GM21529 (cell line): ENCODE data around the gene FAF1.

ENCODE experiments used
- ATAC-seq: cut with Tn5 transposase; IDR thresholded peaks from one replicate; pipeline ENCODE4 v1.9.1; 2021; ENCODE audit not compliant: unreplicated experiment

Gene FAF1

DNA sequence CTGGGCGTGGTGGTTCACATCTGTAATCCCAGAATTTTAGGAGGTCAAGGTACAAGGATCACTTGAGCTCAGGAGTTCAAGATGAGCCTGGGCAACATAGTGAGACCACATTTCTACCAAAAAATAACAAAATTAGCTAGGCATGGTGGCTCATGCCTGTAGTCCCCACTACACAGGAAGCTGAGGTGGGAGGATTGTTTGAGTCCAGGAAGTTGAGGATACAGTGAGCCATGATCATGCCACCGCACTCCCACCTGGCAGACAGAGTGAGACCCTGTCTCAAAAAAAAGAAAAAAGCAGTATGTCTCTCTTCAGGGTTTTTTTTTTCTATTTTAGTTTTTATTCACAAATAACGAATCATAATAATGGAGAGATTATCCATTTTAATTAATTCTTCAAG is 303.1 kb downstream of the FAF1 start:
- no peak for ATAC-seq

DNA sequence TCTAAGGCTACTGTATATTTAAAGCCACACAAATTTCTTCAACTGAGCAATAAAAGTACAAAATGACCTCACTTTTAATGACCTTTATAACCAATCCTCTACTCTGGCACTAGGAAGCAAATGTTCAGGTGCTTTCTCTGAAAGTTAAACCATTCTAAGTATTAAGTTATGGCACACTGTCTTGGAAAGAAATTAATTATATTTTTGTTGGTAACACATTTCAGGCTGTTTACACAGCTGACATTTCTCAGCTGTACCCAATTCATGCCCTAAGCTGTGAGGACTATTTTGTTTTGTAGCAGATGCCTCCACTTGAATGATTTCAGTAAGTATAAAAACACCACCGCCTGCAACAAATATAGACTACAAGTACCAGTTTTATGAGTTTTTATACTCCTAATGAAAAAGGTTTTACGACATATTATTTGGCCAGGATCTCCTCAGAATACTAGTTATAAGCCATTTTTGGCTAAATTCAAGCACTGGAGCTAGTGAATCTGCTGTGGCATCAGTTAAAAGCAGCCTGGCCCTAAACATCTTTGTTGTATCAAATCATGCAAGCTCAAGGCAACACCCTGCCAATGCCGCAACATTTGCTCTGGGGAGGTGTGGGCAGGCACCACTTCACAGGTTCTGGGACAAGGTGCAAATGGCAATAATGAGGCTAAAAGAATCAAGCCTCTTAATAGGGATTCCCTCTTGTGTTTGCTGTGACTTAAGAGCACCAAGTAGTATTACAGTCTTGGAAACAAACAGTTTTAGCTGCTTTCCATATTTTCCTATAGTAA is 308.4 kb downstream of the FAF1 start:
- ATAC-seq: no peak

GRCh38 chr1:50646526-50646925 is 313.5 kb downstream of the FAF1 start:
- no peak for ATAC-seq

GRCh38 chr1:50645139-50645538 is 314.9 kb downstream of the FAF1 start:
- no peak for ATAC-seq

GRCh38 chr1:50644447-50645105 is 315.5 kb downstream of the FAF1 start:
- no peak for ATAC-seq

DNA sequence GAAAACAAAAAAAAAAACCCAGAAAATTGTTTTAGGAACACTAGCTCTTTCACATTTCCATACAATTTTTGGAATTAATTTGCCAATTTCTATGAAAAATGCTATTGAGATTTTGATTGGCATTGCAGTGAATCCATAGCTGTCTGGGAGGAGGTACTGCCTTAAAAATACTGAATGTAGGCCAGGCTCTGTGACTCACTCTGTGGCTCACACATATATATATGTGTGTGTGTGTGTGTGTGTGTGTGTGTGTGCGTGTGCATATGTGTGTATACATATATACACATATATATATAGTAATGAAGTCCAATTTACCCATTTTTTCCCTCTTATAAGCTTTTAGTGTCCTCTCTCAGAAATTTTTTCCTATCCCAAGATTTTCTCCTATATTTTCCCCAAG is 322.6 kb downstream of the FAF1 start:
- ATAC-seq: no peak

GRCh38 chr1:50634251-50634650 is 325.8 kb downstream of the FAF1 start:
- ATAC-seq: no peak

- no peak for ATAC-seq
Observed at GRCh38 chr1:50633465-50633864, 326.6 kb downstream of the FAF1 start.

DNA sequence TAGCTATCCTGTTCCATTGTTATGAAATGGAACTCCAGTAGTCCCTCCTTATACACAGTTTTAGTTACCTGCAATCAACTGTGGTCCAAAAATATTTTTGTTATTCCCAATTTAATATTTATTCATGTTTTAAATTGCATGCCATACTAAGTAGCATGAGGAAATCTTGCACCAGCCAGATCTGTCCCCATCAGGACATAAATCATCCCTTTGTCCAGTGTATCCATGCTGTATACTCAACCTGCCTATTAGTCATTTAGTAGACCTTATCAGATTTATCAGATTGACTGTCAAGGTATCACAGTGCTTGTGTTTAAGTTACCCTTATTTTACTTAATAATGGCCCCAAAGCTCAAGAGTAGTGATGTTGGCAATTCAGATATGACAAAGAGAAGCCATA is 328.9 kb downstream of the FAF1 start:
- ATAC-seq: no peak

GRCh38 chr1:50622259-50622658 is 337.8 kb downstream of the FAF1 start:
- ATAC-seq: no peak

GRCh38 chr1:50620680-50621329 is 339.3 kb downstream of the FAF1 start:
- no peak for ATAC-seq

DNA sequence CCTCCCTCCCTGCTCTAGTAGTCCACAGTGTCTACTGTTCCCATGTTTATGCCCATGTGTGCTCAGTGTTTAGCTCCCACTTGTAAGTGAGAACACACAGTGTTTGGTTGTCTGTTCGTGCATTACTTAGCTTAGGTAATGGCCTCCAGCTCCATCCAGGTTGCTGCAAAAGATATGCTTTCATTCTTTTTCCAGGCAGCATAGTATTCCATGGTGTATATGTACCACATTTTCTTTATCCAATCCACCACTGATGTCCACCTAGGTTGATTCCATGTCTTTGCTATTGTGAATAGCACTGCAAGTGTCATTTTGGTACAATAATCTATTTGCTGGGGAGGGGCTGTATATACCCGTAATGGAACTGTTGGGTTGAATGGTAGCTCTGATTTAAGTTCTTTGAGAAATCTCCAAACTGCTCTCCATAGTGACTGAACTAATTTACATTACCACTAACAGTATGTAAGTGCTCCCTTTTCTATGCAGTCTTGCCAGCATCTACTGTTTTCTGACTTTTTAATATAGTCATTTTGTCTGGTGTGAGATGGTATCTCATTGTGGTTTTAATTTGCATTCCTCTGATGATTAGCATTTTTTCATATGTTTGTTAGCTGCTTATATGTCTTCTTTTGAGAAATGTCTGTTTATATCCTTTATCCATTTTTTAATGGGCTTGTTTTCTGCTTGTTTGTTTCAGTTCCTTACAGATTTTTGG is 344.9 kb downstream of the FAF1 start:
- no peak for ATAC-seq

DNA sequence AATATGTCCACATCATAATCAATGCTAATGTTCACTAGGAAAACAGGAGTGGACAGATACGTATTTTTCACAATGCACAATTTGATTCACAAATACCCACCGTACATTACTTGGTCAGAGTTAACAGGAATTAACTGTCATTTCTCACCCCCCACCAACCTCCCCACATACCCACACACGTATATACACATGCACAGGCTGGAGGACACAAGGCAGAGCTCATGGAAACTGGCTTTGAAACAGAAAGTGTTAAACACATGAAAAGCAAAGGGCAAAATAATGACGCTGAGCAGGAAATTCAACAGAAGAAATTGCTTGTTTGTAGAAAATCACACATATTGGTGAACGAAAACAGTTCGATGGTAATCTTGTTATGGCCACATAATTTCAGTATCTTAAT is 348.4 kb downstream of the FAF1 start:
- no peak for ATAC-seq

DNA sequence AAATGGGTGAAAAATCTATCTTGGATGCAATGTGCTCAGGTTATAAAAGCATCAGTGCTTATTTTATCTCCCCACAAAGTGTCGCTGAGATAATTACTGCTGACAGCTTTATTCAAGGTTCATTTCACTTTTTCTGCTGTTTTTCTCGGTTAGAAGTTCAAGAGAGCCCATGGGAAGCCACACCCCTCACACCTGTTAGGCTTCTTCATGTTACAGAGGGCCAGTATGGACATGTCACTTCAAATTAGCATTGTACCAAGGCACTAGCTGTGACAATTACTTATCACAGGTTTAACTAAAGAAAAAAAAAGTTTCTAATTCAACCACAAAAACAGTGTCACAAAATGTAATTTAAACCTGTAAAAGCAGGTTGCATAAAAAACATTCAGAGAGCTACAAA is 349.5 kb downstream of the FAF1 start:
- no peak for ATAC-seq

DNA sequence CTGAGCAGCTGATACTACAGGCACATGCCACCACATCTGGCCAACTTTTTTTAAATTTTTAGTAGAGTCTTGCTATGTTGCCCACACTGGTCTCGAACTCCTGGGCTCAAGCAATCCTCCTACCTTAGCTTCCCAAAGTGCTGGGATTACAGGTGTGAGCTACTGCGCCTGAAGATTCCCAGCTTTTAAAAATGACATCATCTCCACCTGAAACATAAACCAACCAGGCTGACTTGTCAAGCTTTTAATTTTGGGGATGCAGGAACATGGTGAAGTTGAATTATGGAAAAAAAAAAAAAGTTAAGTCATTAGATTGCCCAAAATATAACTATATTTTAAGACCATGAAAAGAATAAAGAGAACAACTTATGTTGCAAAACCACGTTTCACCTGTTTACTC is 350.6 kb downstream of the FAF1 start:
- no peak for ATAC-seq

- ATAC-seq: no peak
Observed at GRCh38 chr1:50605186-50605875, 354.7 kb downstream of the FAF1 start.

DNA sequence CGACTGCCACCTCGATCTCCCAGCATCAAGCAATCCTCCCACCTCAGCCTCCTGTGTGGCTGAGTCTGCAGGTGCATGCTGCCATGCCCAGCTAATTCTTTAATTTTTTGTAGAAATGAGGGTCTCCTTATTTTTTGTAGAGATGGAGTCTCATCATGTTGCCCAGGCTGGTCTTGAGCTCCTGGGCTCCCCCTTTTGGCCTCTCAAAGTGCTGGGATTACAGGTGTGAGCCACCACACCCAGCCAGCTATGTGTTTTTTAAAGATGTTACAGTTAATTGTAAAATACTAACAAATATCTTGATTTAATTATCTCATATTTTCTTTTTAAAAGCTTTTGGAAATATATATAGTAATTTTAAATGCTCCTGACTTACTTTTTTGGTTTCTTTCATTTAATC is 355.5 kb downstream of the FAF1 start:
- ATAC-seq: no peak

DNA sequence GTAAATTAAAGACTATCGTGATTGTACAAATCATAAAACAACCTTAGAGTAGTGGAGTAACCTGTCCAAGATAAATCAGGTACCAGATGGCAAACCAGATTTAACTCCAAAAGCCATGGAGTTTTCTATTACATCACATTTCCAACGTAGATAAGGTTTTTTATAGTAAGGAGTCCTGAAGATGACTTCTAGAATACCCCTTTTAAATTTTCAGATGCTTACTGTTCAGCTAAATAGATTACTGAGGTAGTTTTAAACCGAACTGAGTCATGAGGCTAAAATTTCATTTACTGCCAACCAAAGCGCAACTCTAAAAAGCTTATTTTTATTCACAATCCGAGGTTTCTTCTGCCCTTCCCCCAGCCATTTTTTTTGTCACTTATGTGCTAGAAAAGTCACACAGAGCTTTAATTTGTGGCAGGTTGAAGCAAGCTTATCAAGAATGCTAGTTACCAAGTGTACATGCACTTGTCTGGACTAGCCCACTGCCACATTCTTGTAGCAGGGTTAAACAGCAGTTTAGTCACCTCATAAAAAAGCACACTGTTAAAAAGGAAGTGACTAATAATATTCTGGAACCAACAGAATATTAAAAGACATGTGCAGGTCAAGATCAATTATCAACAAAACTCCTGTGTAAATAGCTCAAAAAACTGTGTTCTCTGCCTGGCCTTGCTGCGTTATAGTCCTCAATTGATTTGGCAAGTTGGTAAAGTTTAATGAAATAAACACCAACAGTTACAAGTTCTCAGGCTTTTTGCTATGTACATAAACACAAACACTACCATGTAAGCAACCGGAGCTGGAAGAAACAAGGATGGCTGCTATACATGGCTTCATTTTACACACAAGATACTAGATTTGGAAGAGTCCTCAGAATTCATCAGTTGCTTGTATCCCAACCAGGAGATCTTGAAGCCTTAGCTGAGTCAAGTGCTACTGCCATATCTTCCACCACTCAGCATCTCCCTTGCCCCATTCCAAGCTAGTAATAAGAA is 356.5 kb downstream of the FAF1 start:
- no peak for ATAC-seq

- ATAC-seq: no peak
Observed at GRCh38 chr1:50599546-50599945, 360.5 kb downstream of the FAF1 start.

DNA sequence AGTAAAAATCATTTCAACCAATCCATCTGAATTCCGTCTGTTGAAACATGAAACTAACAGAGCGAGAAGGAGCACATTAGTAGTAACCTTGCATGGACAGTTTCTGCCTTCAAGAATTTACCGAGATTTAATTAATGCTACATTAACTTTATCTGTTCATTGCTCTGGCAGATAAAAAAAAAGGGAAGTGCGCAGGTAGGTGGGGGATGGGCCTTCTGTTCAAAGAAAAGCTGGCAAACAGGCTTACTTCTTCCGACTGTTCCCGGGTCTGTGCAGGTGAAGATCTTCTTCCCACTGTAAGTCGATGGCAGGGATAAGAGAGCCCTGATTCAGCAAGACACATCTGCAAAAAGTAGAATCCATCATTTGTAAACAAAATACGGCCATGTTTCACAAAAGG is 364.2 kb downstream of the FAF1 start:
- ATAC-seq: no peak
